Adrenal gland (tissue), 12 donors: ENCODE measurements around the gene PLXDC2. TPM values are rescaled to one million over a fixed set of nuclear protein-coding genes. Genes with fewer than 3 reads are reported as not detected.

Experiments used
- DNase-seq, 7 donors: peaks; one replicate each; pipeline ENCODE4 v3.0.0-alpha.2; 2019 to 2020
- H3K27ac ChIP-seq, 5 donors: fragments of 200-600 bp; sonication (generic) in 4 of 5; 1 replicate in 3 of 5; 2 replicates in 2 of 5; pipeline versions ENCODE4 v1.5.1 to v1.8.0; 2016 to 2020; ENCODE audit warnings: mild to moderate bottlenecking in 1 of 5
- H3K27me3 ChIP-seq: fragments of 200-600 bp; 2 replicates; pipeline ENCODE4 v1.8.0; 2021
- H3K36me3 ChIP-seq, 2 donors: fragments of 200-600 bp; replicated peaks in 1 of 2; 1 replicate in 1 of 2; 2 replicates in 1 of 2; pipeline versions ENCODE4 v1.5.1 to v1.8.0; 2018 to 2022
- H3K4me1 ChIP-seq, 2 donors: fragments of 200-600 bp; replicated peaks in 1 of 2; 1 replicate in 1 of 2; 2 replicates in 1 of 2; pipeline versions ENCODE4 v1.5.1 to v1.8.0; 2018 to 2021
- H3K4me3 ChIP-seq, 4 donors: fragments of 200-600 bp; sonication (generic) in 3 of 4; one replicate each; pipeline ENCODE4 v1.5.1; 2016 to 2018
- H3K9me3 ChIP-seq, 3 donors: fragments of 200-600 bp; sonication (generic) in 1 of 3; replicated peaks in 1 of 3; 1 replicate in 2 of 3; 2 replicates in 1 of 3; pipeline versions ENCODE4 v1.5.1 to v1.8.0; 2016 to 2021
- CTCF ChIP-seq, 6 experiments: fragments of 450-650 bp in 4 of 6; fragments of 200-600 bp in 2 of 6; sonication (generic) in 1 of 6; IDR thresholded peaks; 1 replicate in 5 of 6; 2 replicates in 1 of 6; pipeline versions ENCODE4 v1.5.1 to v1.8.0; 2016 to 2021; ENCODE audit warnings: antibody characterized with exemption in 6 of 6, mild to moderate bottlenecking in 2 of 6, moderate library complexity in 1 of 6
- POLR2A ChIP-seq, 2 donors: fragments of 450-650 bp; IDR thresholded peaks; one replicate each; pipeline ENCODE4 v1.6.1; 2017; ENCODE audit warnings: antibody characterized with exemption in 2 of 2, mild to moderate bottlenecking in 2 of 2, moderate library complexity in 1 of 2
- WGBS, 4 donors: extraction: QIAGEN DNeasy Blood & Tissue Kit in 2 of 4; methylation state at CpG; one replicate each; pipeline versions ENCODE4 v1.1.5 to v1.1.7; 2013 to 2017; 5-methylcytosine and 5-hydroxymethylcytosine counted together
- intact Hi-C, 2 donors: fragments of 100-400 bp; cut with DNase I; formaldehyde crosslinking; loops; one replicate each; pipeline versions ENCODE4 v1.14.1 to v1.15.0; 2022 to 2023
- polyA plus RNA-seq, 3 donors: library from polyadenylated mRNA; stranded (reverse); fragments of 200-250 nt in 2 of 3; fragments of 350-450 nt in 1 of 3; fragmentation: Illumina TruSeq in 1 of 3; extraction: RNeasy Lipid Tissue Mini Kit (QIAGEN cat#74804) in 1 of 3; gene quantifications; one replicate each; pipeline ENCODE4 v1.2.3, GENCODE V29; 2013 to 2014
- total RNA-seq, 9 donors: library from RNA; depleted of rRNA in 4 of 9; stranded (reverse); fragments of >200 nt in 4 of 9; fragments of 120-200 nt in 1 of 9; fragmentation: NEBNext Ultra II Directional in 1 of 9; extraction: Animal tissue kit (Norgen Biotek cat#: 25700) in 1 of 9; gene quantifications; one replicate each; pipeline versions ENCODE4 v1.1.0 to v1.2.4, GENCODE V29; 2013 to 2023
- donor health status: healthy with polysubstance abuse.
- donor health status: Bipolar disorder and iron deficiency.
- donor health status: DM: yes; HTN: yes; CAD: no.
- donor health status: DM: no; HTN: no; CAD: no.
- donor health status: DM: no; HTN: no; CAD: no.
- donor health status: DM: yes; HTN: yes; CAD: no.

PLXDC2 gene
- total and polyA plus RNA-seq, 12 donors, result 12.1 to 127 (median 75.1) TPM

- DNase-seq, result no peak
- intact Hi-C loops, result loop anchor here in 1 of 2 donors (10.0 kb wide), 1 partner anchor 122 kb away; no protein-coding TSS in a partner anchor
- H3K4me3 ChIP-seq, result no peak overlapping the region
- no peaks in the 10 kb centered on the region for H3K9me3 ChIP-seq
- TF ChIP-seq POLR2A (IDR thresholded peaks at IDR 0.05) (no peak), CTCF (IDR thresholded peaks at IDR 0.05) (no peak)
- no peaks in the 10 kb centered on the region for H3K36me3 ChIP-seq
- H3K27me3 ChIP-seq, result no peaks in the 10 kb centered on the region
- no peaks in the 10 kb centered on the region for H3K4me1 ChIP-seq
- H3K27ac ChIP-seq, result no peak overlapping the region
- 86 to 96% (median 92%) methylated on average over 3 of the region's 3 CpGs for WGBS, 4 donors
Observed at GRCh38 chr10:19812976-19813375, 3.3 kb upstream of the PLXDC2 start.

- Histone ChIP-seq H3K27me3 (no peaks in the 10 kb centered on the region), H3K9me3 (no peaks in the 10 kb centered on the region), H3K4me3 (peak overlapping the region; percentile 63 to 98 (median 85)), H3K27ac (peak overlapping the region in 4 of 5 donors; percentile 67 to 93 (median 87)), H3K36me3 (no peaks in the 10 kb centered on the region), H3K4me1 (peaks cover 0 to 16% of the 10 kb centered on the region in 2 donors)
- no peak for TF ChIP-seq CTCF (IDR thresholded peaks at IDR 0.05)
- TF ChIP-seq POLR2A (IDR thresholded peaks at IDR 0.05), result no peak
- peak in 4 of 7 donors; percentile 31 to 54 (median 36) for DNase-seq
- intact Hi-C loops, result loop anchor here in 1 of 2 donors (10.0 kb wide), 1 partner anchor 120 kb away; no protein-coding TSS in a partner anchor
- WGBS, 4 donors, result 0 to 3% (median 1%) methylated on average over 15 to 33 of the region's 33 CpGs
Observed at GRCh38 chr10:19815036-19815730, 1.0 kb upstream of the PLXDC2 start.

- no peaks in the 10 kb centered on the region for H3K27me3 ChIP-seq
- no peaks in the 10 kb centered on the region for H3K36me3 ChIP-seq
- H3K9me3 ChIP-seq, result no peaks in the 10 kb centered on the region
- intact Hi-C loops, result loop anchor here in 1 of 2 donors (10.0 kb wide), 1 partner anchor 119 kb away; no protein-coding TSS in a partner anchor
- WGBS, 4 donors, result 0 to 1% (median 0%) methylated on average over 18 to 57 of the region's 57 CpGs
- peak overlapping the region; percentile 63 to 98 (median 85) for H3K4me3 ChIP-seq
- H3K4me1 ChIP-seq, result peaks cover 0 to 16% of the 10 kb centered on the region in 2 donors
- TF ChIP-seq CTCF (IDR thresholded peaks at IDR 0.05) (peak in 1 of 6 experiments; percentile 6), POLR2A (IDR thresholded peaks at IDR 0.05) (peak in 1 of 2 donors; percentile 82)
- peak; percentile 78 to 92 (median 89) for DNase-seq
- peak overlapping the region; percentile 67 to 93 (median 87) for H3K27ac ChIP-seq
Observed at GRCh38 chr10:19815731-19816410, 361 bp upstream of the PLXDC2 start.
